OCI-M1 (cell line): ENCODE results near the gene CCDC159.
"Not testable (repeated sequence)": the region's sequence is repeated elsewhere in the genome, so short reads cannot be mapped to it uniquely, and the experiment has no call there.

Experiments used
- DNase-seq: peaks from one replicate; lab custom pipeline; 2025; lab: John Stamatoyannopoulos, UW

CCDC159 gene

GRCh38 chr19:11338569-11339253, 7.6 kb upstream of the CCDC159 start:
- no peak for DNase-seq

GRCh38 chr19:11339254-11340098, 6.8 kb upstream of the CCDC159 start, which contains the start of gene RAB3D:
Gene RAB3D, minus strand, starts transcription at chr19:11339657. Its CDS starts 2,258 bp downstream, at chr19:11337399.
- peak; percentile 99 for DNase-seq

DNA sequence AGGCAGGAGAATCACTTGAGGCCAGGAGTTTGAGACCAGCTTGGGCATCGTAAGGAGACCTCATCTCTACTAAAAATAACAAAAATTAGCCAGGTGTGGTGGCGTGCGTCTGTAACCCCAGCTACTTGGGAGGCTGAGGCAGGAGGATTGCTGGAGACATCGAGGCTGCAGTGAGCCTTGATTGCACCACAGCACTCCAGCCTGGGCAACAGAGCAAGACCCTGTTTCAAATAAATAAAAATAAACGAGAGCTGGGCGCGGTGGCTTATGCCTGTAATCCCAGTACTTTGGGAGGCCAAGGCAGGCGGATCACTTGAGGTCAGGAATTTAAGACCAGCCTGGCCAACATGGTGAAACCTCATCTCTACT, 6.2 kb upstream of the CCDC159 start:
- not testable (repeated sequence) for DNase-seq

DNA sequence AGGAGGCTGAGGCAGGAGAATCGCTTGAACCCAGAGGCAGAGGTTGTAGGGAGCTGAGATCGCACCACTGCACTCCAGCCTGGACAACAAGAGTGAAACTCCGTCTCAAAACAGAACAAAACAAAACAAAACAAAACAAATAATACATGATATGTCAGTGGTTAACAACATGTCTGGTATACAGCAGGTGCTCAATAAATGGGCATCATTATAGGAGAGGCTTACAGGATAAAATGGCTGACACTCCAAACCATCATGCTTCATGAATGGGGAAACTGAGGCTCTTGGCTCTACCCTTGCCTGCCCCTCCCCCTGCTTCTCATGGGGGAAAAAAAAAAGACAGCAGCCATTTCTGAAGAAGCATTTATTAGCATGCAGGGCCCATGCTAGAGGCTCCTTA, 3.9 kb upstream of the CCDC159 start:
- DNase-seq = no peak

GRCh38 chr19:11345122-11345803, 1.1 kb upstream of the CCDC159 start:
- no peak for DNase-seq

GRCh38 chr19:11347546-11348039, 1.3 kb downstream of the CCDC159 start:
- no peak for DNase-seq

GRCh38 chr19:11349171-11349570, 2.9 kb downstream of the CCDC159 start:
- no peak for DNase-seq

DNA sequence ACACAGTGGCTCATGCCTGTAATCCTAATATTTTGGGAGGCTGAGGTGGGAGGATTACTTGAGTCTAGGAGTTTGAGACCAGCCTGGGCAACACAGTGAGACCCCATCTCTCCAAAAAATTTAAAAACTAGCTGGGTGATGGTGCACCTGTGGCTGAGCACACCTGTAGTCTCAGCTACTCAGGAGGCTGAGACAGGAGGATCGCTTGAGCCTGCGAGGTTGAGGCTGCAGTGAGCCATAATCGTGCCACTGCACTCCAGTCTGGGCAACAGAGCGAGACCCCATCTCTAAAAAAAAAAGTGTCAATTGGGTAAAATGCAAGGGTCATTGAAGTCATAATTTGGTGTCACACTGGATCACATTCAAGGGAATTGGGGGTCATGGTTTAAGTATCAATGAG, 7.8 kb downstream of the CCDC159 start:
- not testable (repeated sequence) for DNase-seq

DNA sequence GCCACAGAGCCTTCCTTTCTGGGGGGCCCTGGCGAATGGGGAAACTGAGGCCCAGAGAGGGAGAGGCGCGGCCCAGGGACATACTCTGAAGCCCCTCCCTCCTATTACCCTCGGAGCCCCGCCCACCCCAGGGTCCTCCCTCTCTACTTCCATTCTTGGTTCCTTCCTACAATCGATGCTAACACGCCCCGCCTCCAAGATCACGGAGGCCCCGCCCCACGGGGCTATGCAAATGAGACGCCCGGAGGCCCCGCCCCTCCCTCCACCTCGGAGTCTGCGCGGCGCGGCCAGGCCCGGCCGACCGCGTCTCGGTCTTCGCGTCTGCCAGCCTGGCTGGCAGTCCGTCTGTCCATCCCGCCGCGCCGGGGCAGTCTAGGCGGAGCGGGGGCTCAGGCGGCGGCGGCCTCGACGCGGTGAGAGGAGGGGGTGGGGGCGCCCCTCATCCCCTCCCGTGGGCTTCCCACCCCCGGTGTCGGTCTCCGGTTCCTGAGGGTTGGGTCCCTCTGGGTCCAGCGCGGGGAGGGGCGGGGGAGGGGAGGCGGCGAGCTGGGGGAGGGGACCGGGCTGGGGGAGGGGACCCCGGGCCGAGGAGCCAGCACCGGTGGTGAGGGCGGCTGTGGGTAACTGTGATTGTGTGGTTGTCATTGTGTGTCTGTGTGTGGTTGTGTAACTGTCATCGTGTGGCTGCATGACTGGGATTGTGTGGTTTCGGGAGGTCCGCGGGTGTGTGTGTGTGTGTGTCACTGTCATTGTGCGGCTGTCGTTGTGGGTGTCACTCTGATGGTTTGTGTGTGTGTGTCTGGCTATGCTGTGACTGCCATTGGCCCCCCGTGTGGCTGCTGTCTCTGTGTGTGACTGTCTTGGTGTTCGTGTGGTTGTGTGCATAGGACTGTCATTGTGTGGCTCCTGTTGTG, 9.1 kb downstream of the CCDC159 start, which contains the start of gene PLPPR2:
PLPPR2 (plus strand) TSS at position 273 of the 914 bp plus-strand sequence. CDS start 2,242 bp downstream, outside the sequence.
- peak; percentile 100 for DNase-seq

DNA sequence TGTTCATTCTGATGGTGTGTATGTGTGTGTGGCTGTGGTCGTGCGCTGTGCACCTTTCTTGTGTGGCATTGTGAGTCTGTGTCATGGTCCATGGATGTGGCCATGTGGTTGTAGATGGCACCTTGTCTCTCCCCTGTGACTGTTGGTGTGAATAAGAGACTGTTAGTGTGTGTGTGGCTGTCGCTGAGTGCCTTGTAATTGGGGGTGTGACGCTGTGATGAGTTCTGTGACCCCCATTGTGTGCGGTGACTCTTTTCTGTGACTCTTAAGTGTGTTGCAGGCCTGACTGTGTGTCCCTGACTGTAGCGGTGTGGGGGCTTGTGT, 9.7 kb downstream of the CCDC159 start:
- DNase-seq = no peak

DNA sequence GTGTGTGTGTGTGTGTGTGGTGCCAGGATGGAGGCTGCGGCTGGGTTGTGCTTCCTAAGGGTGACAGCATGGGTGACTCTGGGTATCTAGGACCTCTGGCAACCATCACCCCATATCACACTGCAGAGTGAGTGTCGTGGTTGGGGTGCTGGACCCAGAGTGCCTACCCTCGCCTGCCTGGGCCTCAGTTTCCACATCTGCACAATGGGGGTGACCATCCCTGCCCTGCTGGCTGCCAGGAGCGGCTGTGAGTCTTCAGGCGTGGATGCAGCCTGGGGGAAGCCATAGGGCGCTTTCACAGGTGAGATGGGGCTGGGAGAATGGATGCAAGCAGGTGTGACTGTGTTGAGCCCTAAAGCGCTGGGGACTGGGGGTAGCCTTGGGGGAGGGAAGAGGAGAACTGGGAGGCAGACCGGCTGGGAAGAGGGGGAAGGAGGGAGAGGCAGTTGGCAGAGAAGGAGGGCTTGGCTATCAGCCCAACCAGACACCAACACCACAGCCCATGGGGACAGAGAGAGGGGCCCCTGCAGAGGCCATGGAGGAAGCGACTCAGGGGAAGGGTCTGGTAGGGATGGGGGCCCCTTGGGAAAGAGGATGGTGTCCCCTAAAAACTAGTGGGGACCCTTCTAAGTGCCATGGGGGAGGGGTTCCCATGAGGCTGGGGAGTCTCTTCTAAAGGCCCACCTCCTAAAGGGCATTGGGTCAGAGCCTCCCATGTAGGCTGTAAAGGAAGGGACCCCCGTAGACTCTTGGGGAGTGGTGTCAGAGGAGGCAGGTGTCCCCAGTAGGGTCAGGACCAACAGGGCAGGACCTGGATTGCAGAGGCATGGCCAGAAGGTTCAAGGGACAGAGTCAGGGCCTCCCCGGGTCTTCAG, 10.6 kb downstream of the CCDC159 start:
- DNase-seq = no peak

- no peak for DNase-seq
These were observed 13.1 kb downstream of the CCDC159 start for GRCh38 chr19:11359421-11359820.

GRCh38 chr19:11361037-11361770, 14.9 kb downstream of the CCDC159 start:
- peak; percentile 70 for DNase-seq

DNA sequence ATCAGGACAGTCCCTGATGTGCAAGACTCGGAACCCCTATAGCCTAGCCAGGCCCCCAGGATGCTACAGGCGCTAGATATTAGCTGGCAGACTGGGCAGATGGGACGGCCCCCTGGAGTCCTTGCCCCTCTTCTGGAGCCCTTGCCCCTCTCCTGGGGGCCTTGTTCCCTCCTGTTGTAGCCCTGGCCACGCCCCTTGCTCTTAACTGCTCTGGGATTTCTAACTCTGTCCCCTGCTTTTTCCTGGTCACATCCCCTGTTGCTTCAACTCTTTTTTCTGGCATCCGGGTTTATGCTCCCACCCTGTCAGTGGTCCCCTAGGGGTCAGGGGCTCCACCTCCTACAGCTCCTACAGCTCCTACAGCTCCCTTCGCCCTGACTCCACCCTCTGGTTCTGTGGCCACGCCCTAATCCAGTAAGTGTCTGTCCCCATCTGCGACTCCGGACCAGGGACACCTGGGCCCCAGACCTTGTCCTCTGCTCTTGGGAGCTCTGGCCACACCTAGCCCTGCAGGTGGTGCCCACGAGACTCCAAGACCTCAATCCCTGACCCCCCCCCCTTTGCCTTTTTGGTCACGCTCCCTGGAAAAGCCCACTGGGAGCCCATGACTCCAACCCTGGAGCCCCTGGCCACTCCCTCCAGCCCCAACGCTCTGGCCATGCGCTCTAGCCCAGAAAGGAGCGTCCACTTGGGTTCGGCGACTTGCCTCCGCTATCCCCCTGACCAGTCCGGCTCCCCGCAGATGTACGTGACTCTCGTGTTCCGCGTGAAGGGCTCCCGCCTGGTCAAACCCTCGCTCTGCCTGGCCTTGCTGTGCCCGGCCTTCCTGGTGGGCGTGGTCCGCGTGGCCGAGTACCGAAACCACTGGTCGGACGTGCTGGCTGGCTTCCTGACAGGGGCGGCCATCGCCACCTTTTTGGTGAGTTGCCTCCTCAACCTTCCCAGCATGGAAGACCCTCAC, 15.7 kb downstream of the CCDC159 start:
- no peak for DNase-seq

- no peak for DNase-seq
These were observed 17.6 kb downstream of the CCDC159 start for GRCh38 chr19:11363881-11364280.

- no peak for DNase-seq
These were observed 18.1 kb downstream of the CCDC159 start for GRCh38 chr19:11364296-11364904.

DNA sequence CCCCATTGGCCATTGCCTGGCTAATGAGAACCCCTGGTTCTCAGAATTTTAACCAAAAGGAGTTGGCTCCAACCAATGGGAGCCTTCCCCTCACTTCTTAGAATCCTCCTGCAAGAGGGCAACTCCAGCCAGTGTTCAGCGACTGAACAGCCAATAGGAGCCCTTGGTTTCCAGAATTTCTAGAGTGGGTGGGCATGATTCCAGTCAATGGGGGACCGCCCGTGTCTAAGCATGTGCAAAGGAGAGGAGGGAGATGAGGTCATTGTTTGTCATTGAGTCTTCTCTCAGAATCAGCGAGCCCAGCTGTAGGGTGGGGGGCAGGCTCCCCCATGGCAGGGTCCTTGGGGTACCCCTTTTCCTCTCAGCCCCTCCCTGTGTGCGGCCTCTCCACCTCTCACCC, 18.6 kb downstream of the CCDC159 start:
- DNase-seq = peak; percentile 46

DNA sequence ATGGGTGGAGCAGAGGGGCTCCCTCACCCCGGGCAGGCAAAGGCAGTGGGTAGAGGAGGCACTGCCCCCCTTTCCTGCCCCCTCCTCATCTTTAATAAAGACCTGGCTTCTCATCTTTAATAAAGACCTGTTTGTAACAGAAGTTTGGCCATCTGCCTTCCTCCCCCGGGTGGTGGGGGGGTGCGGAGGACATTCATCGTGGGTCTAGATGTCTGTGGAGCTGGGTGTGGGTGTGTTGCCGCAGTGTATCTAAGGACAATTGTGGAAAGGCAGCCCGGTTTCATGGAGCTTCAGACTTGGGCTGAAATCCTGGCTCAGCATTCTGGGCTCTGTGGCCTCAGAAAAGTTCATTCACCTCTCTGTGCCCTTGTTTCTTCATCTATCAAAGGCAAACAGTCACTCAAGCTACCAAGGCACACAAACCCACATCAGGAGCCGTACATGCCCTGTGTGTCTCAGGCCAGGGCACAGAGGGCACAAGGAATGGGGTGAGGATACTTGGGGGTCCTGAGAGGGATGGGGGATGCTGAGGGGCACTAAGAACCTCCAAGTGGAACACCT, 19.3 kb downstream of the CCDC159 start:
- DNase-seq = no peak
